ENCODE results near the gene ZIC4. TPM values are rescaled to one million over a fixed set of nuclear protein-coding genes. Genes with fewer than 3 reads are reported as not detected.

Gene ZIC4
- total RNA-seq (2022; extraction: Qiagen RNA extraction; ENCODE audit: low read depth): not detected in 5 replicates

DNA sequence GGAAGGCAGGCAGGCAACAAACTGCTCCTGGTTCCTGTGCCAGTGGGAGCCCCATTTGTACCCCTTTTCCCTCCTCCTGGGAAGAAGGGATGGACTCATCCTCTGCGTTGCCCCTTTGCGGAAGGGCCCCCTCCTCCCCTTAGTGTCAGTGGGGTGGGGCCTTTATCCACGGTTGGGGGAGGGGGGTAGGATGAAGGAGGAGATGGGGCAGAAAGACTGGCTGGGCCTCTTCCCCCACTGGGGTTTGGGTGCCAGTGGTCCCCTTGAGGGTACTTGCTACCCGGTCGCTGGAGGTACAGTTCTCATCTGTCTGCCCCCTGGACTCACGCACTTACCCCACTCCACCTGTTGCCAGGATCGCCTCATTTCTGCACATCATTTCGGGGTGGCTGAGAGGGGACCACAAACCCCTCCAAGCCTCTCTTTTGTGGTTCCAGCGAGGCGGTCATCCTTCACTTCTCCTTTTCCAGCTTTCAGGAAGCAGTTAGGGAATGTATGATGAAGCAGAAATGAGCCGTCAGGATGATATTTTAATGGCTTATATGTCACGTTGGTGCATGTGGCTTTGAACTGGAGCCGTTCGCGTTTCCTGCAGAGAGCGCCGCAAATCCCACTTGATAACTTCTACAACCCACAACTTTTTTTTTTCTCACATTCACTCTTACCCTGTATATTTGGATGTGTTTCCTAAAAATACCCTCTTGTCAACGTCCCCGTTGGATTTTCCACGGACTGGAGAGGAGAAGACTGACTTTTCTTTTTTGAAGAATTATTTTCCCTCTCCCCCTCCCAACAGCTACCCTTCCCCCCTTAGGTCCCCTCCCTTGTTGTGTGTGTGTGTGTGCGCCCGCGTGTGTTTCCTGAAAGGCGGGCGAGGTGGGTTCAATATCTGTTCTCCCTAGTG is at the start of gene ZIC4:
TSS of gene ZIC4 (minus strand) at position 516 of the 904 bp plus-strand sequence. CDS start 3,746 bp downstream, outside the sequence.

DNA sequence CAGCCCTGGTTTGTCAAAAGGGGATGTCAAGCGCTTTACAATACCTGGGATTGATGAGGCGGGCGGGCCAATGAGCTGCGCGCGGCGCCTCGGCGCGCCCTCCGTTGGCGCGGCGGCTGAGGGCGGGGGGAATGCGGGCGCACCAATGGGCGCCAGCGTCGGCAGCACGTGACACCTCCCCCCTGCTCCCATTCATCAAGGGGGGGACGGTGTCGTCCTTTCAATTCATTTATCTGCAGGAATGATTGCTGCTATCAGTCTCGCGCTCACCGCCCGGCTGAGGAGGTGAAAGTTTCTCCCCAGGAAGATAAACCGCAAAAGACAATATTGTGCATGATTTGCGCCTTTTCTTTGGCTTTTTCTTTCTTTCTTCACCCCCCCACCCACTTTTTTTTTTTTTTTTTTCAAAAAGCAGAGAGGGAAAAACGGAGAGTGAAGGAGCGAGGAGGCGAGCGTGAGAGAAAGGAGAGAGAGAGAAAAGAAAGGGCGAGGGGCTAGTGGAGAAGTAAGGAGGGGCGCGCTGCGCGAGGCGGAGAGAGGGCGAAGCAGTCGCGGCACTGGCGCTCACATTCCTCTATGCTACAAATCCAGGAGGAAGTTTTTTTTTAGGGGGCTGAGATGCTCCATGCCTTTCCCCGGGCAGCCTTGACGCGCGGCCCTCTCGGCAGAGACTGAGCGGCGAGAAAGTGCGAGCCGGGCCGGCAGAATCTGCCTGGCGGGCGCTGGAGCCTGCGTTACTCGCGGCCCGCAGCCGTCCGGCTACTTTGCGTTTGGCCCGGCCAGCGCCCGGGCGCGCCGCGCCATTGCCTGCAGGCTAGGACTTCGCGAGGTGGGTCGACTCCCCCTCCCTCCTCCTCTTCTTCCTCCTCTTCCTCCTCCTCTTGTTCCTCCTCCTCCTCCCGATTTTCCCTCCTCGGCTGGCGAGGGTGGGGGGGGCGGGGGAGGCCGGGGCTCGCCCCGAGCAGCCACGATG is 3.1 kb upstream of the ZIC4 start, which contains the start of gene ZIC1:
TSS of gene ZIC1 (plus strand) at position 223 of the 973 bp plus-strand sequence. CDS start at position 971, 748 bp downstream.

Other genes starting within 250 kb of the ZIC4 start
- not detected in 5 replicates for gene ZIC1, start 2.8 kb upstream of the ZIC4 start, total RNA-seq (2022; extraction: Qiagen RNA extraction; ENCODE audit: low read depth)

Data from A549 treated with ZK216348 at 1 μM for 4 hours (cell line).